Peyer's patch (tissue), 4 donors: Measurements from ENCODE around the gene SHISA9. TPM values are rescaled to one million over a fixed set of nuclear protein-coding genes. Genes with fewer than 3 reads are reported as not detected.

Experiments used
- DNase-seq, 3 donors: peaks; one replicate each; pipeline ENCODE4 v3.0.0-alpha.2; 2017 to 2019
- H3K27ac ChIP-seq, 4 donors: fragments of 200-600 bp; sonication (generic); one replicate each; pipeline ENCODE4 v1.5.1; 2016 to 2019
- H3K27me3 ChIP-seq, 2 donors: fragments of 200-600 bp; sonication (generic); one replicate each; pipeline ENCODE4 v1.5.1; 2019
- H3K36me3 ChIP-seq, 3 donors: fragments of 200-600 bp; sonication (generic); one replicate each; pipeline ENCODE4 v1.5.1; 2016 to 2019
- H3K4me1 ChIP-seq, 4 donors: fragments of 200-600 bp; sonication (generic); one replicate each; pipeline ENCODE4 v1.5.1; 2016 to 2019
- H3K4me3 ChIP-seq, 4 donors: fragments of 200-600 bp; sonication (generic); 1 replicate in 3 of 4; 2 replicates in 1 of 4; pipeline ENCODE4 v1.5.1; 2016 to 2019; ENCODE audit warnings: mild to moderate bottlenecking in 1 of 4
- H3K9me3 ChIP-seq, 4 donors: fragments of 200-600 bp; sonication (generic); one replicate each; pipeline ENCODE4 v1.5.1; 2016 to 2019; ENCODE audit warnings: mild to moderate bottlenecking in 1 of 4
- POLR2A ChIP-seq, 2 donors: fragments of 450-650 bp; IDR thresholded peaks; one replicate each; pipeline ENCODE4 v1.5.1; 2017; ENCODE audit warnings: antibody characterized with exemption in 2 of 2, mild to moderate bottlenecking in 2 of 2, moderate library complexity in 2 of 2
- total RNA-seq, 4 donors: library from RNA; depleted of rRNA; stranded (reverse); fragments of >200 nt; gene quantifications; one replicate each; pipeline ENCODE4 v1.1.0, GENCODE V29; 2016
- TF ChIP-seq, protein P1 (sequence below), 6 experiments: fragments of 450-650 bp in 4 of 6; fragments of 200-600 bp in 2 of 6; sonication (generic) in 1 of 6; IDR thresholded peaks; one replicate each; pipeline ENCODE4 v1.5.1; 2017 to 2019; ENCODE audit warnings: antibody characterized with exemption in 6 of 6, mild to moderate bottlenecking in 3 of 6, moderate library complexity in 1 of 6

The SHISA9 gene
- total RNA-seq, 4 donors from 2014 or later = 0.66 TPM; not detected in 3

DNA sequence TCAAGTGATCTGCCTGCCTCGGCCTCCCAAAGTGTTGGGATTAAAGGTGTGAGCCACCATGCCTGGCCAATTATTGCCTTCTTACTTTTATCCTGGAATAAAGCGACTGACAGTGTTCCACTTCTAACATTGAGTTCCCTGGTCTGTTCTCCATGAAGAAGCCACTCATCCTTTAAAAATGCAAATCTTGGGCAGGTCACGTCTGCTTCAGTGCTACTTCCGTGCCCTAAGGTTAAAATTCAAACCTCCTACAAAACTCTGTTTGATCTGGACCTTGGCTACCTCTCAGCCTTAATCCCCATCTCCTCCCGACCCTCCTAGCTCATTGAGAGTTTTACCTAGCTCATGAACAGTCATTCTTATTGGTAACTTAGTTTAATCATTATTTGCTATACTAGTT lies 9.6 kb upstream of the SHISA9 start:
- H3K4me3 ChIP-seq = no peak overlapping the region
- no peak for TF ChIP-seq POLR2A (IDR thresholded peaks at IDR 0.05)
- TF ChIP-seq, protein P1, sequence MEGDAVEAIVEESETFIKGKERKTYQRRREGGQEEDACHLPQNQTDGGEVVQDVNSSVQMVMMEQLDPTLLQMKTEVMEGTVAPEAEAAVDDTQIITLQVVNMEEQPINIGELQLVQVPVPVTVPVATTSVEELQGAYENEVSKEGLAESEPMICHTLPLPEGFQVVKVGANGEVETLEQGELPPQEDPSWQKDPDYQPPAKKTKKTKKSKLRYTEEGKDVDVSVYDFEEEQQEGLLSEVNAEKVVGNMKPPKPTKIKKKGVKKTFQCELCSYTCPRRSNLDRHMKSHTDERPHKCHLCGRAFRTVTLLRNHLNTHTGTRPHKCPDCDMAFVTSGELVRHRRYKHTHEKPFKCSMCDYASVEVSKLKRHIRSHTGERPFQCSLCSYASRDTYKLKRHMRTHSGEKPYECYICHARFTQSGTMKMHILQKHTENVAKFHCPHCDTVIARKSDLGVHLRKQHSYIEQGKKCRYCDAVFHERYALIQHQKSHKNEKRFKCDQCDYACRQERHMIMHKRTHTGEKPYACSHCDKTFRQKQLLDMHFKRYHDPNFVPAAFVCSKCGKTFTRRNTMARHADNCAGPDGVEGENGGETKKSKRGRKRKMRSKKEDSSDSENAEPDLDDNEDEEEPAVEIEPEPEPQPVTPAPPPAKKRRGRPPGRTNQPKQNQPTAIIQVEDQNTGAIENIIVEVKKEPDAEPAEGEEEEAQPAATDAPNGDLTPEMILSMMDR (IDR thresholded peaks at IDR 0.05) = no peak
- H3K36me3 ChIP-seq = no peaks in the 10 kb centered on the region
- H3K27me3 ChIP-seq = no peaks in the 10 kb centered on the region
- H3K9me3 ChIP-seq = no peaks in the 10 kb centered on the region
- no peaks in the 10 kb centered on the region for H3K4me1 ChIP-seq
- no peak overlapping the region for H3K27ac ChIP-seq
- DNase-seq = no peak

DNA sequence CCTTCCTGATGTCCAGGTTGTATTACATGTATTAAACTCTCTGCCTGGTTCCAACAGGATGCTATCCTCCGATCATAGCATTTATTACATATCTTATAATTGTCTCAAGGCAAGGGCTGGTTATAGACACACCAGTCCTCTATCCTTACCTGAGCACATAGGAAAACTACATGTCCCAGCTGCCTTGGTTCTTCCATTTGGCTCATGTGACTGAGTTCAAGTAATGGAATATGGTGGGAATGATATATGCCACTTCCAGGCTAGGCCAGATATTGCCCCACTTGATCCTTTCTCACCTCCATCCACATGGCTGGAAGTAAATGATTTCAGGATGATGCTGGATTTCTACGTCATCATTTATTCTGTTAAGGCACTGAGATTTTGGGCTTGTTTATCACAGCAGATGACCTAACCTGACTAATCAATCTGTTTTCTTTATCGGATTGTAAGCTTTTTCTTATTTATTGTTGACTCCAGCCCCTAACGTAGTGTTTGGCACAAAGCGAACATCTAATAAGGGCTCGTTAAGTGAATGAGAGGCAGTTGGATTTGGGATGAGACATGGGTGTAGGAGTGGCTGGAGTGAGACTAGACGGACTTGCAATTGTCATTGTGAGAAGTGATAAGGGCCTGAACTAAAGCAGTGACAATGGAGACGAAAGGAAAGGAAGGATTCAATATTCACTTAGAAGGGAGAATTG lies 8.2 kb upstream of the SHISA9 start:
- Histone ChIP-seq H3K9me3 (no peaks in the 10 kb centered on the region), H3K27me3 (no peaks in the 10 kb centered on the region), H3K4me1 (no peaks in the 10 kb centered on the region), H3K36me3 (no peaks in the 10 kb centered on the region), H3K4me3 (no peak overlapping the region), H3K27ac (no peak overlapping the region)
- no peak for DNase-seq
- TF ChIP-seq, protein P1 (IDR thresholded peaks at IDR 0.05) = no peak
- no peak for TF ChIP-seq POLR2A (IDR thresholded peaks at IDR 0.05)

DNA sequence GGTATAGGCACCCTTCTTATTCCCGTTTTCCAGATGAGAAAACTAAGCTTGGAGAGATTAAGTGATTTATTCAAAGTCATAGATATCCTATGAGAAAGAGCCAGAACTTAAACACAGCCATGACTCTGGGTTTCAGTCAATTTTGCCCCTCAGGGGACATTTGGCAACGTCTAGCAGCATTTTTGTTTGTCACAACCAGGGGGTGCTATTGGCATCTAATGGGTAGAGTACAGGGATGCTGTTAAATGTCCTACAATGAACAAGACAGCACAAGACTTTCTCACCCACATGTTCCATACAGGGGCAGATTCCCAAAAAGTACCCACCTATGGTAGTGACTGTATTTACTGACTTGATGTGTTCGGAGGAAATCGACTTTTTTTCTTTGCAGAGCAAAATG lies 4.8 kb upstream of the SHISA9 start:
- no peaks in the 10 kb centered on the region for H3K4me1 ChIP-seq
- peaks cover 0 to 5% of the 10 kb centered on the region in 2 donors for H3K27me3 ChIP-seq
- H3K9me3 ChIP-seq = no peaks in the 10 kb centered on the region
- no peak overlapping the region for H3K4me3 ChIP-seq
- no peak overlapping the region for H3K27ac ChIP-seq
- no peaks in the 10 kb centered on the region for H3K36me3 ChIP-seq
- no peak for DNase-seq
- TF ChIP-seq, protein P1 (IDR thresholded peaks at IDR 0.05) = no peak
- TF ChIP-seq POLR2A (IDR thresholded peaks at IDR 0.05) = no peak

DNA sequence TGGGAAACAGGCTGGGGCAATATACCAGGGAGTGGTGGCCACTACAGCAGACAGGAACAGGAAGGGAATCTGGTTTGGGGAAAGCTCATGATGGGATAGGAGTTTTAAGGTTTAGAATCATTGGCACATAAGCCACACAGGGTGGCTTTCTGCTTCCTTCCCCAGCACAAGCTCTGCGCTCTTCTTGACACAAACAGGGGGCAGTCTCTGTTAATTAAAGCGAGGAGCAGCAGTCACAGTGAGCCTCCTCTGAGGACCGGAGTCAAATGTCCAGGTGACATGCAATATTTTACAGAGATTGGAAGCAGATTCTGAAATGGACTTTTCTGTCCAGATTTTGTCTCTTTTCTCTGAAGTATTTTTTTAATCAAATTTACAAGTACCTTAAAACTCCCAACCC lies 2.8 kb upstream of the SHISA9 start:
- Histone ChIP-seq H3K27me3 (peaks cover 0 to 7% of the 10 kb centered on the region in 2 donors), H3K36me3 (no peaks in the 10 kb centered on the region), H3K4me3 (no peak overlapping the region), H3K9me3 (no peaks in the 10 kb centered on the region), H3K4me1 (no peaks in the 10 kb centered on the region), H3K27ac (no peak overlapping the region)
- TF ChIP-seq POLR2A (IDR thresholded peaks at IDR 0.05) = no peak
- TF ChIP-seq, protein P1 (IDR thresholded peaks at IDR 0.05) = no peak
- DNase-seq = no peak

DNA sequence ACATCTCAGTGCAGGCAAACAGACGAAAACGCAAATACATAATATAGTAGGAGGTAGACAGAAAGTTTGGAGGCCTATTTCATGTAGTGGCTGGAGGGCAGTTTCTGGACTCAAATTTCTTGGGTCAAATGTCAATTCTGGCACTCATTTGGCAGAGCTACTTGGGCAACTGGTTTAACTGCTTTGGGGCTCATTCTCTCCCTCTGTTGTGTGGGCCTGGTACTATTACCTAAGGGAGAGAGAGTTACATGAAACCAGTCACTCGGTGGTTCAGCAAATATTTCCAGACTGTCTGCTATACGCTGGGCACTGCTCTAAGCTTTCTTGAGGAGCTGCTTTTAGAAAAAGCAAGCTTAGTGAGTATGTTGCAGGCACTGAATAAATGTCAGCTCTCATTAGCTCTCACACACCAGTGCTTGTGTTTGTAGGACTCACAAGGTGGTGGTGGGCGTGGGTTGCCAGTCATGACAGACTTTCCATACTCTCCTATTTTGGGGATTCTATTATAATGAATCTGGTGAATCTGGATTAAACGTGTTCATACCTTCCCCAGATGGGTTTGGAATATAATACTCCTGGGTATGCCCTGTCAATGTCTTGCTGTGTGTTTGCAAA lies 1.8 kb upstream of the SHISA9 start:
- H3K36me3 ChIP-seq = no peaks in the 10 kb centered on the region
- TF ChIP-seq, protein P1 (IDR thresholded peaks at IDR 0.05) = no peak
- TF ChIP-seq POLR2A (IDR thresholded peaks at IDR 0.05) = no peak
- DNase-seq = no peak

More for the DNA sequence above, 1.8 kb upstream of the SHISA9 start:
- no peaks in the 10 kb centered on the region for H3K9me3 ChIP-seq
- H3K4me1 ChIP-seq = no peaks in the 10 kb centered on the region
- H3K4me3 ChIP-seq = no peak overlapping the region
- peaks cover 0 to 13% of the 10 kb centered on the region in 2 donors for H3K27me3 ChIP-seq
- H3K27ac ChIP-seq = no peak overlapping the region
